ENCODE measurements around the gene P2RY12. TPM values are rescaled to one million over a fixed set of nuclear protein-coding genes. Genes with fewer than 3 reads are reported as not detected.

The P2RY12 gene
- total RNA-seq, 2 donors from 2014 or later = not detected

GRCh38 chr3:151350656-151351055 lies 33.9 kb downstream of the P2RY12 start:
- Mint-ChIP-seq H3K4me3 (no peak overlapping the region), H3K36me3 (ENCODE audit: low read depth) (peaks cover 5% of the 10 kb centered on the region), H3K4me1 (peaks cover 14% of the 10 kb centered on the region), H3K27me3 (ENCODE audit: insufficient read depth) (no peaks in the 10 kb centered on the region), H3K9me3 (no peaks in the 10 kb centered on the region), H3K27ac (no peak overlapping the region)
- no peak for TF ChIP-seq CTCF (conservative IDR thresholded peaks at IDR 0.05)
- Histone ChIP-seq H3K9ac (ENCODE audit: extremely low read depth, low read length, poor library complexity, severe bottlenecking) (no peak overlapping the region), H3K27me3 (ENCODE audit: control insufficient read depth, insufficient read depth, low read length, poor library complexity, severe bottlenecking) (no peaks in the 10 kb centered on the region), H3K9me3 (ENCODE audit: control insufficient read depth, low read length) (no peaks in the 10 kb centered on the region), H3K27ac (ENCODE audit: low read depth, low read length) (no peak overlapping the region), H3K4me1 (ENCODE audit: control insufficient read depth, insufficient read depth, low read length) (no peaks in the 10 kb centered on the region), H3K36me3 (ENCODE audit: control insufficient read depth, insufficient read depth, low read length) (no peaks in the 10 kb centered on the region), H3K4me3 (ENCODE audit: low read length) (no peak overlapping the region)
- no CpG with 5 or more reads among the region's 1 CpG for WGBS, 2 experiments (ENCODE audit: insufficient coverage in 1 of 2, insufficient read length in 1 of 2)
- DNase-seq = no peak

GRCh38 chr3:151347432-151347831 lies 37.1 kb downstream of the P2RY12 start:
- H3K4me3 Mint-ChIP-seq = no peak overlapping the region
- H3K27me3 ChIP-seq (ENCODE audit: control insufficient read depth, insufficient read depth, low read length, poor library complexity, severe bottlenecking) = no peaks in the 10 kb centered on the region
- no peak overlapping the region for H3K27ac ChIP-seq (ENCODE audit: low read depth, low read length)
- H3K36me3 Mint-ChIP-seq (ENCODE audit: low read depth) = peaks cover 2% of the 10 kb centered on the region
- no peaks in the 10 kb centered on the region for H3K9me3 ChIP-seq (ENCODE audit: control insufficient read depth, low read length)
- no peaks in the 10 kb centered on the region for H3K36me3 ChIP-seq (ENCODE audit: control insufficient read depth, insufficient read depth, low read length)
- no peak overlapping the region for H3K27ac Mint-ChIP-seq
- H3K4me1 ChIP-seq (ENCODE audit: control insufficient read depth, insufficient read depth, low read length) = no peaks in the 10 kb centered on the region
- TF ChIP-seq CTCF (conservative IDR thresholded peaks at IDR 0.05) = no peak
- 89 to 96% methylated on average over 4 to 6 of the region's 6 CpGs for WGBS, 2 experiments (ENCODE audit: insufficient coverage in 1 of 2, insufficient read length in 1 of 2)
- H3K9me3 Mint-ChIP-seq = no peaks in the 10 kb centered on the region
- no peak overlapping the region for H3K9ac ChIP-seq (ENCODE audit: extremely low read depth, low read length, poor library complexity, severe bottlenecking)
- DNase-seq = no peak
- no peaks in the 10 kb centered on the region for H3K27me3 Mint-ChIP-seq (ENCODE audit: insufficient read depth)
- H3K4me3 ChIP-seq (ENCODE audit: low read length) = no peak overlapping the region
- H3K4me1 Mint-ChIP-seq = peaks cover 14% of the 10 kb centered on the region

GRCh38 chr3:151346292-151346691 lies 38.3 kb downstream of the P2RY12 start:
- 88 to 100% methylated on average over 1 to 3 of the region's 3 CpGs for WGBS, 2 experiments (ENCODE audit: insufficient coverage in 1 of 2, insufficient read length in 1 of 2)
- Mint-ChIP-seq H3K27ac (no peak overlapping the region), H3K9me3 (no peaks in the 10 kb centered on the region), H3K4me3 (no peak overlapping the region), H3K27me3 (ENCODE audit: insufficient read depth) (no peaks in the 10 kb centered on the region), H3K4me1 (peaks cover 14% of the 10 kb centered on the region), H3K36me3 (ENCODE audit: low read depth) (no peaks in the 10 kb centered on the region)
- TF ChIP-seq CTCF (conservative IDR thresholded peaks at IDR 0.05) = no peak
- H3K27ac ChIP-seq (ENCODE audit: low read depth, low read length) = no peak overlapping the region
- no peaks in the 10 kb centered on the region for H3K4me1 ChIP-seq (ENCODE audit: control insufficient read depth, insufficient read depth, low read length)
- no peak overlapping the region for H3K4me3 ChIP-seq (ENCODE audit: low read length)
- H3K36me3 ChIP-seq (ENCODE audit: control insufficient read depth, insufficient read depth, low read length) = no peaks in the 10 kb centered on the region
- no peaks in the 10 kb centered on the region for H3K9me3 ChIP-seq (ENCODE audit: control insufficient read depth, low read length)
- H3K9ac ChIP-seq (ENCODE audit: extremely low read depth, low read length, poor library complexity, severe bottlenecking) = no peak overlapping the region
- no peak for DNase-seq
- no peaks in the 10 kb centered on the region for H3K27me3 ChIP-seq (ENCODE audit: control insufficient read depth, insufficient read depth, low read length, poor library complexity, severe bottlenecking)

Data from endodermal cell (in vitro differentiated cells).